Brain microvascular endothelial cell (primary cell): ENCODE measurements around the gene SNRNP70.

ENCODE experiments used
- DNase-seq: peaks from one replicate; pipeline ENCODE4 v3.0.0-alpha.2; 2020
- H3K27ac ChIP-seq: fragments of 250-450 bp; sonication (Bioruptor Pico); 2 replicates; pipeline ENCODE4 v1.5.1; 2020; ENCODE audit warnings: mild to moderate bottlenecking, moderate library complexity
- H3K27me3 ChIP-seq: fragments of 250-450 bp; sonication (Bioruptor Pico); replicated peaks from 2 replicates; pipeline ENCODE4 v1.5.1; 2020; ENCODE audit warnings: mild to moderate bottlenecking
- H3K36me3 ChIP-seq: fragments of 250-450 bp; sonication (Bioruptor Pico); replicated peaks from 2 replicates; pipeline ENCODE4 v1.5.1; 2020; ENCODE audit warnings: mild to moderate bottlenecking
- H3K4me3 ChIP-seq: 2 replicates; pipeline ENCODE4 v1.5.1; 2011; ENCODE audit warnings: low read depth, mild to moderate bottlenecking, control low read depth, low read length, moderate library complexity
- in situ Hi-C: cut with HindIII; loops from 2 replicates; pipeline ENCODE4 v1.10.0; 2017; ENCODE audit warnings: low sequenced_read_pairs, low pct_ligation_motif_present
- TF ChIP-seq, protein P1 (sequence below): IDR thresholded peaks from 2 replicates; pipeline ENCODE4 v1.5.1; 2011; ENCODE audit warnings: low read depth, mild to moderate bottlenecking, moderate library complexity, low read length, control low read depth, inconsistent platforms; ENCODE audit errors: missing control alignments

SNRNP70 gene

GRCh38 chr19:49150106-49150943 is 65.1 kb downstream of the SNRNP70 start:
- H3K27ac ChIP-seq, result no peak overlapping the region
- peak; percentile 64 for DNase-seq
- in situ Hi-C loops, result no loop called here

GRCh38 chr19:49150944-49151243 is 65.6 kb downstream of the SNRNP70 start:
- Histone ChIP-seq H3K27ac (no peak overlapping the region), H3K4me3 (peak overlapping the region; percentile 78), H3K36me3 (no peaks in the 10 kb centered on the region), H3K27me3 (no peaks in the 10 kb centered on the region)
- no peak for DNase-seq
- TF ChIP-seq, protein P1, sequence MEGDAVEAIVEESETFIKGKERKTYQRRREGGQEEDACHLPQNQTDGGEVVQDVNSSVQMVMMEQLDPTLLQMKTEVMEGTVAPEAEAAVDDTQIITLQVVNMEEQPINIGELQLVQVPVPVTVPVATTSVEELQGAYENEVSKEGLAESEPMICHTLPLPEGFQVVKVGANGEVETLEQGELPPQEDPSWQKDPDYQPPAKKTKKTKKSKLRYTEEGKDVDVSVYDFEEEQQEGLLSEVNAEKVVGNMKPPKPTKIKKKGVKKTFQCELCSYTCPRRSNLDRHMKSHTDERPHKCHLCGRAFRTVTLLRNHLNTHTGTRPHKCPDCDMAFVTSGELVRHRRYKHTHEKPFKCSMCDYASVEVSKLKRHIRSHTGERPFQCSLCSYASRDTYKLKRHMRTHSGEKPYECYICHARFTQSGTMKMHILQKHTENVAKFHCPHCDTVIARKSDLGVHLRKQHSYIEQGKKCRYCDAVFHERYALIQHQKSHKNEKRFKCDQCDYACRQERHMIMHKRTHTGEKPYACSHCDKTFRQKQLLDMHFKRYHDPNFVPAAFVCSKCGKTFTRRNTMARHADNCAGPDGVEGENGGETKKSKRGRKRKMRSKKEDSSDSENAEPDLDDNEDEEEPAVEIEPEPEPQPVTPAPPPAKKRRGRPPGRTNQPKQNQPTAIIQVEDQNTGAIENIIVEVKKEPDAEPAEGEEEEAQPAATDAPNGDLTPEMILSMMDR, result no peak
- in situ Hi-C loops, result no loop called here

More at GRCh38 chr19:49150106-49150943, 65.1 kb downstream of the SNRNP70 start:
- Histone ChIP-seq H3K27me3 (no peaks in the 10 kb centered on the region), H3K36me3 (no peaks in the 10 kb centered on the region), H3K4me3 (peak overlapping the region; percentile 78)
- TF ChIP-seq, protein P1, result no peak

GRCh38 chr19:49151267-49152118 is 66.2 kb downstream of the SNRNP70 start:
- DNase-seq, result no peak
- TF ChIP-seq, protein P1, result no peak
- no peaks in the 10 kb centered on the region for H3K36me3 ChIP-seq
- H3K27me3 ChIP-seq, result no peaks in the 10 kb centered on the region
- in situ Hi-C loops, result no loop called here
- H3K4me3 ChIP-seq, result peak overlapping the region; percentile 78
- no peak overlapping the region for H3K27ac ChIP-seq

DNA sequence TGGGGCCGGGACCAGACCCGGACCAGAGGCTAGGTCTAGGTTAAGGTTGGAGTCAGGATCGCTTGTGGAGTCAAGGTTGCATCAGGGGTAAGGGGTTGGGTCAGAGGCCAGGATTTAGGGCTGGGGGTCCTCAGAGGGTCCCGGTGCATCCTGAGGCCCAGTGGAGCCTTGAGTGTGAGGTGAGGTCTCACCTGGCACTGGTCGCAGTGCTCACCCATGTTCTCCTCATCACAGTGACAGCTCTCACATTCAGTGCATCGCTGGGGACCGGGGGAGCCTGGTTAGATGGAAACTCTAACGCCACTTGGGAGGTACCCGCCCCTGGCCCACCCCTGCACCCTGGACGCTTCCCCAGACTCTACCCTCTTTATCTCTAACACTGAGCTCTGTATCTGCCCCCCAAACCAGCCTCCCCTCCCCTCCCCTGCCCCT is 66.9 kb downstream of the SNRNP70 start:
- DNase-seq, result no peak
- H3K4me3 ChIP-seq, result no peak overlapping the region
- in situ Hi-C loops, result no loop called here
- TF ChIP-seq, protein P1, result no peak
- H3K36me3 ChIP-seq, result no peaks in the 10 kb centered on the region
- H3K27me3 ChIP-seq, result no peaks in the 10 kb centered on the region
- no peak overlapping the region for H3K27ac ChIP-seq

- in situ Hi-C loops, result no loop called here
- Histone ChIP-seq H3K27ac (no peak overlapping the region), H3K27me3 (no peaks in the 10 kb centered on the region), H3K4me3 (no peak overlapping the region), H3K36me3 (no peaks in the 10 kb centered on the region)
- DNase-seq, result no peak
- TF ChIP-seq, protein P1, result no peak
Measured at GRCh38 chr19:49153167-49153809, 68.0 kb downstream of the SNRNP70 start.
